HG03571 (cell line): ENCODE measurements around the gene C2orf78.
A peak's percentile ranks its signal among the peaks of the same experiment; 100 is the strongest.
"Not testable (repeated sequence)": the region's sequence is repeated elsewhere in the genome, so short reads cannot be mapped to it uniquely, and the experiment has no call there.

Experiments
- ATAC-seq: cut with Tn5 transposase; IDR thresholded peaks from one replicate; pipeline ENCODE4 v1.9.1; 2021; ENCODE audit not compliant: unreplicated experiment

Gene C2orf78, protein sequence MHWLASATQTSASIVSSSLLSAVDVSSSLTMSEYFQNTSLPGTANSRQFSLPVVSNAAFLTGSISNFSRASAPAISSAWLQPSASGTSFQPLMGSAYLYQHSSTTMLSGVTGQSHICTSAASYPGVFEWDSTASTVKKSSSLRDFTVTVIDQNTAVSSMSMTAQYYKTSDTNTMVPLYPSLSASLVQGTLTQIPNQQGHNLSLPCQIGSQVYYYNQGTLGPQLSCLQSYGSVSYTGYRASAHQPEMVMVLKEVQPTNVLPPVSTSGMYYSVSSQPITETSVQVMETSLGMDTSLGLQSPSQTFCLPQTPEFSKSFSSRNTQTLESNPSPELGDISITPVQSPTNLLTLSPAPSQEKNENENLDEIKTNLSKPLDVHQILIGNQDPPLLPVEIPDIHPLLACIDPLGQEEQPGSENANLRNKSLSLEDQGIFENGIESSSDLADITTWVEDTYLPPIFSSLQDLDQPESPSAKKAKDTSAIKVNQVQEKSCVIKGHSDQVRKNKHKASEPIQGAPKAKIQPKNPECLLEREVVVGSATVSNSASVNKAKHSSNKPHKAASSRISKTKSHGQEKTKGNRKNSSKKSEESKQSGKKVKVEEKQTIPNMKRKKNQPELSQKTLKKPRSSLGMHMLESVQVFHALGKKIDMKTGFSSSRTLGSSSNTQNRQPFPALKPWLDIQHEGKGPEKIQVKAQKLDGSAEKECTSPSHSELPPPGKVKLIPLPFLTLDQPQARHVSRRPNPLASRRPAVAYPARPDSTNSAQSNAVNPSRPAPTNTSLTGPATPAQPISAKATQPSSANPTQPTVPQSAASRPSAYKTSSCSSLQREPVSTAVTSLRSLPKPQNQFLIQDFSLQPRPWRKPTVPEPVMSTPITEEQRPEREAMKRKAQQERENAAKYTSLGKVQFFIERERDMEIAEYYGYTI

GRCh38 chr2:73783883-73784282 lies at the start of gene C2orf78:
C2orf78 (plus strand) TSS chr2:73784183; CDS start chr2:73784310, 127 bp downstream.
- ATAC-seq = not testable (repeated sequence)

DNA sequence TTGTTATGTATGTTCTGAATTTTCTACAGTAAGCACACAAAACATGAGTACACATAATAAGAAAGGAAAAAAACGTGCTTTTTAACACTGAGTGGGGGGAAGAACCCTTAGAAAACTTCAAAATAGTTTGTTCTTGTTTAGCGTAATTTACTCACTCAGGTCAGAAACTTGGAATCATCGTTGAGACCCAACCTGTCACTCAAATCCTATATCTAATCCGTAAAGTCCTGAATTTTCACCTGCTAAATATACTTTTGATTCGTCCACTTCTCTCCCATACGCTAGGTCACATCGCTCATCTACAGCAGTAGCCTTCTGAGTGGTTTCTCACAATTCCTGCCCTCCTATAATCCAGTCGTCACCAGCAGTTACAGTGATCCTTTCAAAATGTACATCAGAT lies 47.6 kb upstream of the C2orf78 start:
- ATAC-seq = peak; percentile 6

- peak; percentile 95 for ATAC-seq
Observed at GRCh38 chr2:73736855-73737779, 46.9 kb upstream of the C2orf78 start, which contains the start of gene TPRKB. TPRKB (minus strand) TSS chr2:73737345; CDS start chr2:73734569, 2,776 bp downstream.

- no peak for ATAC-seq
Observed at GRCh38 chr2:73739101-73739500, 44.9 kb upstream of the C2orf78 start.

GRCh38 chr2:73740767-73741166 lies 43.2 kb upstream of the C2orf78 start:
- ATAC-seq = no peak

GRCh38 chr2:73746015-73746876 lies 37.7 kb upstream of the C2orf78 start:
- no peak for ATAC-seq

DNA sequence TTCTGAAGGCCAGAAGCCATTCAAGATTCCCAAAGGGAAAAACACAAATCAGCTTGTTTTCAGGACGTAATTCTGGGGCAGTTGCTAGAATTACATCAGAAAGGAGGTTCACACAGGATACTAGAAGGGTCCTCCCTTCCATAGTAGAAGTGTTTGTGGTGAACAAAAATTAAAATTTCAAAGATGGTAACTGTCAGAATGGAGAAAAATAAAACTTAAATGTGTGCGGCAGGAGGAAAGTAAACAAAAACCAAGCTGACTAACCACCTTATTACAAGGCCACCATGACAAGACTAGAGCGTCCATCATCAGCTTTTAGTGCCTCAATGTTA lies 37.1 kb upstream of the C2orf78 start:
- ATAC-seq = no peak

GRCh38 chr2:73749314-73749713 lies 34.7 kb upstream of the C2orf78 start:
- no peak for ATAC-seq

- ATAC-seq = not testable (repeated sequence)
Observed at GRCh38 chr2:73754332-73754731, 29.7 kb upstream of the C2orf78 start.

DNA sequence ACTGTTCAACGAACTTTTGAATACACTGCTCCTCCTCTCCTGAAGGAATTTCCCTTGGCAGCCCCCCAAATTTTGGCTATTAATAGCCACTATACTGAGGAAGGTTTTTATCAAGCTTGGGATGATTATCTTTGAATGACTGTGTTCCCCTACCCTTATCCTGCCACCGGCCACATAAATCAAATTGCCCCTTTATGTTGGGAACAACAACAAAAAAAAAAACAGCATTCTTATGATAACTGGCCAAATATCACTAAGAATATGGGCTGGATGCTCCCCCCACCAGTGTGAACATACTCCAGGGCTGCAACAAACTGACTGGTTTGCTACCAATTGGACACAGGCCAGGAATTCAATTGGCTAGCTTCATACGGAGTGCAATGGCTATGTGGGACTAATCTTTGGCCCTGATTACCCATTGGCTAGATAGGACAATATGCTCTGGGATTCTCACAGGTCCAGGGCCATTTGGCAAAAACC lies 24.7 kb upstream of the C2orf78 start:
- ATAC-seq = no peak

DNA sequence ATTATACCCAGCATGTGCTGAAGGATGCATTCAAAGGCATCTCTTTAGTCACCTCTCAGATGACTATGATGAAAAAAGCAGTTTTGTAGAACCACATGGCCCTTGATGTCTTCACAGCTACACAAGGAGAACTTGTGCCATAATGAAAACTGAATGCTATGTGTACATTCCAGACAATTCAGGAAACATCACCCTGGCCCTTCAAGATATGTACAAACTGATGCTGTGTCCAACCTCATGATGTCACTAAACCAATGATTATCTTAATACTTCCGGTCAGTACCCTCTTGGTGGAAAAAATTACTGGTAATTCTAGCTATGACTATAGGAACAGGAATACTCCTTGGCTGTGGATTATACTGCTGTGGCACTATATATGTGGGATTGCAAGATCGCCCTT lies 24.1 kb upstream of the C2orf78 start:
- no peak for ATAC-seq

DNA sequence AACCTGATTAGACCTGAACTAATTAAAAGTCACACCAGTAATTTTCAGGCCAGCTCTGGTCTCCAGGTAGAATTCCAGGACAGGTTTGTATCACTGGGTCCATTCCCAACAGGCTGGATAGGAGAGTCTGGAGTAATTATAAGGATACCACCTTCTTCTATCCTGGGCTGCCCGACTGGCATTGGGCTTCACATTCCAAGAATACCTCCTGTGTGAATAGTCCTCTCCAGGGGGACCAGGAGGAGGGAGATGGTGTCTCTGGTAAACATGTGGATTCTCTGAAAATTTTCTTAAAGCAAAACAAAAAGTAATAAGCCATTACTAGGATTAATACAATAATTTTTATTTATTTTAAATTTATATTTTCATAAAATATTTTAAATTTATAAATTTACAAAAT lies 21.4 kb upstream of the C2orf78 start:
- ATAC-seq = no peak

DNA sequence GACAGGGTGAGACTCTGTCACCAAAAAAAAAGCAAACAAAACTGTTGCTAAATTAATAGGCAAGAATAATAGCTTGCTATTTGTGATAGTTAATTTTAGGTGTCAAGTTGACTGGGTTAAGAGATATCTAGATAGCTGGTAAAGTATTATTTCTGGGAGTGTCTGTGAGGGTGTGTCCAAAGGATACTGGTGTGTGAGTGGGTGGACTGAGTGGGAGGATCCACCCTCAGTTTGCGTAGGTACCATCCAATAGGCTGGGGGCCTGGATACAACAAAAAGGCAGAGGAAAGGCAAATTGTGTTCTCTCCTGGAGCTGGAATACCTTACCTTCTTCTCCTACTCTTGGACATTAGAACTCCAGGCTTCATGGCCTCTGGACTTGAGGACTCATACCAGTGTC lies 19.0 kb upstream of the C2orf78 start:
- ATAC-seq = no peak

DNA sequence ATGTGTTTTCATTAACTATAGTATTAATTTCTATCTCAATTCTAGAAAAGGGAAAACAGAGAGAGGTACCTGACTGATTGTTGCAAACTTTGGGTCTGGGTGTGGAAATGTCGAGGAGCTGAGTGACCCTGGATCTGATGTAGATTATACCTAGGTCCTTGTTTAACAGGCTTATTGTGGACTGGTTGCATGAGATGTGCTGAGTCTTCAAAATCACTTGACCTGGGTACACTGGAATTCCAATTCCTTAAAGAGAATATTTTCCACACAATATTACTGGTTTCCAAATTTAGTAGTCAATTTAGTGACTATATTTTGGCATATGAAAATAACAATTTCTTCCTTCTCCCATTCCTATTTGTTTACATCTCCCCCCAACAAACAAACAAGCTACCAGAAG lies 17.6 kb upstream of the C2orf78 start:
- no peak for ATAC-seq

DNA sequence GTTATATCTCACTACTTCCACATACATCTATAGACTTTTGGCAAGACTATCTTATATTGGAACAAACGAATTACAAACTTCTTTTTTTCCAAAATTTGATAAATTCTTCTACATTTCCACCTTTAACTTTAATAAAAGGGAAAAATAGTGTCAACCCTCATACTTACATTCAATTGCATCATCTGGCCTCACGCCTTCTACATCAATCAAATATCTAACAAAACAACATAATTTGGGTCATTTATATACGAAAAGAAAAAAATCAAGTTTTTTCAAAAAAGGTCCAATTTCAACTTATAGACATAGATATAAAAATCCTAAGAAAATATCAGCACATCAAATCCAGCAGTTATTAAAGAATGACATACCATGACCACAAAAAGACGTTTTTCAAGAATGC lies 17.0 kb upstream of the C2orf78 start:
- no peak for ATAC-seq

DNA sequence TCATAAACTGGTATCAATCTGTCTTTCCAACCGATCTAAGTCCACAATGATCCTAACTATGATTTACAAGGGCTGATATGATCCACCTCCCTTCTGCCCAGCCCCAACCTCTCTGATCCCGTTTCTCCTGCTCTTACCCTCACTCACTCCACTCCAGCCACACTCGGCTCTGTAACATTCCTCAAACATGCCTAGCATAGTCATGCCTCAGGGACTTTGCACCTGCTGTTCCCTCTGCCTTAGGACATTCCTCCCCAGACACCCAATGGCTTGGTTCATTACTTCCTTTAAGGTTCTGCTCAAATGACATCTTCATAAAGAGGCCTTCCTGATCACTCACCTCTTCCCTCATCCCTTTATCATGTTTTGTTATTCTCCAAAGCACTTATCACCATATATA lies 13.3 kb upstream of the C2orf78 start:
- ATAC-seq = no peak

GRCh38 chr2:73772819-73773218 lies 11.2 kb upstream of the C2orf78 start:
- no peak for ATAC-seq

DNA sequence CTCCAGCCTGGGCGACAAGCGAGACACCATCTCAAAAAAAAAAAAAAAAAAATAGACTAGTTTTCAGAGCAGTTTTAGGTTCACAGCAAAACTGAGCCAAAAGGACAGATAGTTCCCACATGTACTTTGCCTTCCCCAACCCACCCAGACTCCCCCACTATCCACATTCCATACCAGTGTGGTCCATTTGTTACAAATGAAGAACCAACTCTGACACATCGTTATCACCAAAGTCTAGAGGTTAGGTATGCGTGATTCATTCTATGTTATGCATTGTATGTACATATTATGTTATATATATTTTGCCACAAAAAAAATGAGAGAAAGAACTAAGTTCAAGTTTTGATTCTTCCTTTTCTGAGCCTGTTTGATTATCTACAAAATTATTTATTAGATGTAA lies 7.6 kb upstream of the C2orf78 start:
- no peak for ATAC-seq

GRCh38 chr2:73776869-73777519 lies 7.0 kb upstream of the C2orf78 start:
- ATAC-seq = no peak
